NT2/D1 (cell line): Measurements from ENCODE around the gene CA14.

Source experiments
- SUZ12 ChIP-seq: IDR thresholded peaks from 2 replicates; pipeline ENCODE4 v1.6.1; 2011; ENCODE audit not compliant: insufficient read length, insufficient read depth; ENCODE audit errors: extremely low read depth
- YY1 ChIP-seq: IDR thresholded peaks from 2 replicates; pipeline ENCODE4 v1.6.1; 2011; ENCODE audit not compliant: insufficient read length, insufficient read depth
- ZNF274 ChIP-seq: IDR thresholded peaks from 2 replicates; pipeline ENCODE4 v1.6.1; 2011; ENCODE audit warnings: mild to moderate bottlenecking, low read depth, low read length

DNA sequence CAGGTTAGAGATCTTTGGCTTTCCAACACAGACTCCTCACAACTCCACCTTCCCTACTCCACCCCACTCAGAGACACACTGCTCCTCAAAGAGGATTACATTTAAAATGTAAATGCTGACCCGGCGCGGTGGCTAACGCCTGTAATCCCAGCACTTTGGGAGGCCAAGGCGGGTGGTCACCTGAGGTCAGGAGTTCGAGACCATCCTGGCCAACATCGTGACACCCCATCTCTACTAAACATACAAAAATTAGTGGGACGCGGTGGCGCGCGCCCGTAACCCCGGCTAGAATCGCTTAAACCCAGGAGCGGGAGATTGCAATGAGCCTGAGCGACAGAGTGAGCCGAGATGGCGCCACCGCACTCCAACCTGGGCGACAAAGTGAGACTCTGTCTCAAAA, 19.8 kb upstream of the CA14 start:
- TF ChIP-seq ZNF274 (no peak), SUZ12 (no peak), YY1 (no peak)
